GOT3 (cell line): ENCODE measurements around the gene CELF2.

Experiments
- DNase-seq: peaks from one replicate; lab custom pipeline; 2025; ENCODE audit warnings: mixed read lengths; lab: John Stamatoyannopoulos, UW

The CELF2 gene

DNA sequence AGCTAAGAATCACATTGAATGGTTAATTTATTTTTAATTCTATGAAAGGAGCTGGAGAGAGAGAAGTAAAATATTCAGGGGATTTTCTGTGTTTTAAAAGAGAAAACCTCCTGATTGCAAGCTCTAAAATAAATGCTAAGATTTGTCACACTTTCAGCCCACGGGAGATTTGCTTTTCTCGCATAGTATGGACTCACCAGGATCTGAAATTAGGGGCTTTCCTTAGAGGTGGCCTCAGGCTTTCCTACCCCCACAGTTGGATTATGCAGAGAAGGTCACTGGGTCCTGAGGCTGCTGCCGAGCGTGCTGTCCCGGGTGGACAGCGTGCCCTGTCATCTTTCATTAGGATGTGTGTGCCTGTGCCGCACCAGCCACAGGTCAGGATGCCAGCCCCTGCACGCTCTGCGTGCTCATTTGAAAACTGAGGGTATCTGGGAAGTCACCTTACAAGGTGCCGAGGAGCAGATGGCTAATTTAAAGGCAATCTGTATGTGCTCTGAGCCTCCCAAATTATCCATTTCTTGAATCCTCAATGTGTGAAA lies 258.8 kb downstream of the CELF2 start:
- no peak for DNase-seq

DNA sequence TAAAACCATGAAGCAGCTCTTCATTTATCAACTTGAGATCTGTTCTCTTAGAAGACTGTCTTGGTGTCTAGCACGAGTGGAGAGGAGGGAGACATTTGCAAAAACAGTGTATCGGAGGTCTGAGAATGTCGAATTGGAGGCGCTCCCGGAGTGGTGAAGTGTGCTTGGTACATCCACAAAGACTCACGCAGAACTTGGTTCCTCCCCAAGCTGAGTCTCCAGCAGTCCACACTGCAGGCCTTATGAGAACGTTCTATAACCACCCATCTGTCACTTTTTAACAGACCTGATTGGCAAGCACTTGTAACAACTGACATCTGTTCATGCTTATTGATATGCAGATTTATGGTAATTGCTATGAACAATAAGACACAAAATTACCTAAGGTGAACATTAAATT lies 261.6 kb downstream of the CELF2 start:
- DNase-seq: no peak

DNA sequence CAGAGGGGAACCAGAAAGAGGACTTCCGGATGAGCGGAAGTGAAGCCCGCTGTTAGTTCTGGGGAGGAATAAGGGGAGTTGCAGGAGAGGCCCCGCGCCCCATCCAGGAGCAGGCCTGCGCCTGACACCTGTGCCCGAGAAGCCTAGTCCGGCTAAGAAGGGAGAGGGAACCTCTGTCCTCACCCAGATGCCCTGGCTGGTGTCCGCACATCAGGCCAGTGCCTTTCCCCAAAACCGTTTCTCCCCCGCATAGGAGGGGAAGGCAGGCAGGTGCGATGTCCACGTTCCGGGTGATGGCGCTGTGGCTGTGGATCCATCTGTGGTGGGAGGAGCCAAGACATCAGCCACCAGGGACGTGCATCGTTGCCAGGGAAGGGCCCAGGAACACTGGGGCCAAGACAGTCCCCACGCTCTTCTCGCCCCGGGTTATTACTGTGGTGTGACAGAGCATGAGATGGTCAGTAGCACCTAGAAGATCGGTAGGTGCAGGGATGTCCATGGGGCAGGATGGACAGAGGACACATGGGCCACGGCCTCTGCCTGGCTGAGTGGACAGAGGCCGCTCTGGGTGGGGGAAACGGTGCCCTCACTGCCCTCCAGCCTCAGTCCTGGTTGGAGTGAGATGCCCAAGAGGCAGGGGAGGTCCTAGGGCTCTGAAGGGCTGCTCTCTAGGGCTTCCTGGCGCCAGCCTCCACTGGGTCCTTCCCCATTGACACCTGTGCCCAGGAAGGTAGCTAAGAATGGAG lies 262.7 kb downstream of the CELF2 start:
- no peak for DNase-seq

DNA sequence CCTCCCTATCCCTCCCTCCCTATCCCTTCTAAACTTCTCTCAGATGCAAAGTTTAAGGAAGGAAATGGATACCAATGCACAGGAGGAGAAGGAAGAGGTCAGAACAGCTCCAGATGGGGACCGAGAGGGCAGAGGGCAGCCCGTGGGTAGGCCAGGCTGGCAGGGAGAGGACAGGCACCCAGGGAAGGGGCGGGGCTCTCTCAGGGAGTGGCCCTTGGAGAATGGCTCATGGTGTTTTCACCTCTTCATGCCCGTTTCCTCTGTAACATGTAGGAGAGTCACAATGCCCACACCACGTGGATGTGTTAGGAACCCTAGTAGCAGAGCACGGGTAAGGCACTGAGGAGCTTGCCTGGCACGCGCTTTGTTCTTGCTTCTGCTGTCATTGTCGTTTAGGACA lies 264.5 kb downstream of the CELF2 start:
- DNase-seq: no peak

DNA sequence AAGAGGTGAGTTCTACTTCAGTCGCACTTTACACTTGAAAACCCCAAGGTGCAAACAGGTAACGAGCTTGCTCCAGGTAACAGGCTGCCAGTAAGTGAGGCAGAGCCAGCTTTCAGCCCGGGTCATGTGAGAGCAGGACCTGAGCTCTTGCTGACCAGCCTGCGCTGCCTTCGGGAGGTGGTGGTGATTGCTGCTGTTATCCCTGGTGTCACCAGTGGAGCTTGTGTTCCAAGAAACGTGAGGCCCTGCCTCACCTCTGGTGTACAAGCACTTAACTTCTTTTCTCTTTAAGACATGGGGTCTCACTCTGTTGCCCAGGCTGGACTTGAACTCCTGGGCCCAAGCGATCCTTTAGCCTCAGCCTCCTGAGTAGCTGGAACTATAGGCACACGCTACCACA lies 265.0 kb downstream of the CELF2 start:
- DNase-seq: no peak

DNA sequence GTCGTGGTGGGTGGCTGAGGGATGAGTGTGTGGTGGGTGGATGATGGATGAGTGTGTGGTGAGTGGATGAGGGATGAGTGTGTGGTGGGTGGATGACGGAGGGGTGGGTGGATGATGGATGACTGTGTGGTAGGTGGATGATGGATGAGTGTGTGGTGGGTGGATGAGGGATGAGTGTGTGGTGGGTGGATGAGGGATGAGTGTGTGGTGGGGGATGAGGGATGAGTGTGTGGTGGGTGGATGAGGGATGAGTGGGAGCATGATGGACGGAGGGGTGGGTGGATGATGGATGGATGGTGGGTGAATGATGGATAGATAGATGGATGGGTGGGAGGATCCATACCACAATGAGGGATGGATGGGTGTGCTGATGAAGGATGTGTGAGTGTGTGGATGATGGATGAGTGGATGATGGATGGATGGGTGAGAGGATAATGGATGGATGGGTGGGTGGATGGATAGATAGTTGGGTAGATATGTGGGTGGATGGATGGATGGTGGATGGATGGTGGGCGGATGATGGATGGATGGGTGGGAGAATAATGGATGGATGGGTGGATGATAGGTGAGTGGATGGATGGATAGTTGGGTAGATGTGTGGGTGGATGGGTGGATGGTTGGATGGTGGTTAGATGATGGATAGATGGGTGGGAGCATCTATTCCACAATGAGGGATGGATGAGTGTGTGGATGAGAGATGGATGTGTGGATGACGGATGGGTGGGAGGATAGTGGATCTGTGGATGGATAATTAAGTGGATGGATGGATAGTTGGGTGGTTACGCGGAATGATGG lies 266.8 kb downstream of the CELF2 start:
- no peak for DNase-seq

DNA sequence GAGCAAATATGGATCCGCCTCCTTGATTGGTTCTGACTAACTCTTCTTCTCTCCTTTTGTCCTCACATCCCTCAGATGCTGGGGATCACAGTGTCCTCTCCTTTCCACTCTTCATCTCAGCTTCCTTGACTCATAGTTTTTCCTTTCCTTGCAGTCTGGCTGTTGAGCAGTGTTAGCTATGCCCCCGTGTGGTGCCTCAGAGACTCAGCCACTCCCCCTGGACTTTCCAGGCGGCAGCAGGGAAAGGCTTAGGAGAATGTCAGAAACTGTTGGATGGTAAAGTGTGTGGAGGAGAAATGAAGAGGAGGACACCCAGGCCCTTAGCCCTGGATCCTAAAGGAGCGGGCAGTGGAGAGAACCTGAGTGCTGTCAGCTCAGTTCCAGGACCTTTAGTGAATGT lies 267.5 kb downstream of the CELF2 start:
- no peak for DNase-seq

DNA sequence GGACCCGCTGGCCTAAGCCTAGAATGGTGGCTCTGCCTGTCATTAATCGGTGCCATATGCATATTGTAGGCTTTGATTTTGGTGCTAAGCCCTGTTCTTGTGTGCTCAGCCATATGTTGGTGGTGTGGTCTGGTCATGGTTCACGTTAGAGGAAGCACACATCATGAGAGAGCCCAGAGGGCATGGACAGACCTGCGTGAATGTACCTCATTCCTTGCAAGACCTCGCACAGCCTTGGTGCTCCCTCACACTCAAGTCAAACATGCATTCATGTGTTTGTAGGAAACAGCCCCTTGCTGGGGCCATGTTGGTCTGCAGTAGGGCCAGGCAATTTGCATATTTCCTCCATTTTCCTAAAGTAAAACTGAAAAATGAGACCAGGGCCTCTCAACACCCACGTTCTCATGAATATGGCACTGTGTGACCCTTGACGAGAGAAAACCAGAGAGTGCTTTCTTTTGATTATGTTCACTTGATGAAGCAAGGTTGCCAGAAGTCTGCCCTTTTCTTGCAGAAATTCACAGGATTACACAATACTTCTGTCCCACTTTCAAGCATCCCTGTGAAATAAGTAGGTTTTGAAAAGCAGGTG lies 268.7 kb downstream of the CELF2 start:
- DNase-seq: no peak

DNA sequence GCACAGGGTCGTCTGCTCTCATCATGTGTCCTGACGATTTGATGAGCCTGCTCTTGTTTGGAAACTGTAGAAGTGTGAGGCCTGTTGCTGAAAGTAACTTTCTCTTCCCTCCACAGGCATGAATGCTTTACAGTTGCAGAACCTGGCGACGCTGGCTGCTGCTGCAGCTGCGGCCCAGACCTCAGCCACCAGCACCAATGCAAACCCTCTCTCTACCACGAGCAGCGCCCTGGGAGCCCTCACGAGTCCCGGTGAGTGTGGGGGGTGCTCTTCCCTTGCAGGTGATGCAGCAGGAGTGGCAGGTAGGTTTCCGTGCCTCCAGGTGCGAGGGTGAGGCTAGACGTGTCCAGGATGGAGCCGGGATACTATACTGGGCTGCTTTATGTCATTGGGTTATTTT lies 270.6 kb downstream of the CELF2 start:
- no peak for DNase-seq

DNA sequence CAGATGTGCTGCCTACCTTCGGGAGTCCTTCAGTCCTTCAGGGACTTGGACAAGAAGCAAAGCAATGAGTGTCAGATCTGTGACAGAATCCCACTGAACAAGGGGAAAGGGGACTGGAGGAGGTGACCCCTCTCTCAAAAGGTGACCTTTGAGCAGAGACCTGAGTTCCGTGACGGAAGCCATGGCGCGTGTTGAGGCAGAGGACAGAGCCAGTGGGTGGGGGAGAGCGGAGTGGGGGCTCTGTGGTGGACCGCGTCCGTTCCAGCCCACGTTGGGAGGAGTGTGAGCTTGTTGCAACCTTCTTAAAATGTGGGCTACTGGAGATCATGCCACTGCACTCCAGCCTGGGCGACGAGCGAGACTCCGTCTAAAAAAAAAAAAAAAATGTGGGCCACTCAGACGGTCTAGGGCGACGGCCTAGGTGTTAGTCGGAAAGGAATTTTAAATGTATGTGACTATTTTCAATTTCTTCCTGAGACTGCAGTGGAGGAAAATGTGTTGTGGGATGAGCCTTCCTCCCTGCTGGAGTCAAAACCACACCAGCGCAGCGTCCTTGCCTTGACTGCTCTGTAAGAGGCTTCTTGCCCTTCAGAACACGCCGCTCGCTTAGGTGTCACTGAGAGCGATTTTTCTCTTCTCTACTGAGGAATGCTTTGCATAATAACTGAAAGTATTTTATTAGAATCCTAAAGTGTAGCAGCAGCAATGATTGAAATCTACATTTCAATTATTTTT lies 272.7 kb downstream of the CELF2 start:
- DNase-seq: no peak

DNA sequence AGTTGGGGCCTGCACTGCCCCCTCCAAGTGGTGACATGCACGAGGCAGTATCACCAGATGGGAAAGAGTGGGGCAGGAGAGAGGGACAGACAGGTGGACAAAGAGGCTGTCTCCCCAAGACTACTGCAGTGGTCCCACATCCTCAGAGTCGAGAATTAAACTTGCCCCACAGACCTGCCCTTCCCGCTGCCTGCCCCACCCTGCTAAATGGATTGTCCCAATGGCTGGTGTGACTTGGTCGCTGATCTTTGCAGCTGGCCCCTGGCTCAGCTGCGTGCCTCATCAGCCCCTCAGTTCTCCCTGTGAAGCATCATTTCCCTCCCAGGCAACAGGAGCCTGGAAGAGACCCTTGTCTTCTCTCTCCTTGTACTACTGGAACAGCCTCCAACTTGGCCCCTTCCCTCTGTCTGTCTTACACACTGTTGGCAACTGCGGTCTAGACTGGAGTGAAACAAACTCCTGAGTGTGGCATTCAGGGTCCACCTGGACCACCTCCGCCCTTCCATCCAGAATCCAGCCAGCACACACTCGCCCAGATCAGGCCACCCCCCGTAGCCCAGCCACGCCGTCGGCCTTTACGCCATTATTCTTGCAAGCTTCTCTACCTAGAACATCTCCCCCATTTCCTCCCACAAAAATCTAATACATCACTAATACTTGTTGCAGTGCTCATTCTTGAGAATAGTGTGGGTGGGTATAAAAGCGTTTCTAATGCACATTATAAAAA lies 275.1 kb downstream of the CELF2 start:
- no peak for DNase-seq

DNA sequence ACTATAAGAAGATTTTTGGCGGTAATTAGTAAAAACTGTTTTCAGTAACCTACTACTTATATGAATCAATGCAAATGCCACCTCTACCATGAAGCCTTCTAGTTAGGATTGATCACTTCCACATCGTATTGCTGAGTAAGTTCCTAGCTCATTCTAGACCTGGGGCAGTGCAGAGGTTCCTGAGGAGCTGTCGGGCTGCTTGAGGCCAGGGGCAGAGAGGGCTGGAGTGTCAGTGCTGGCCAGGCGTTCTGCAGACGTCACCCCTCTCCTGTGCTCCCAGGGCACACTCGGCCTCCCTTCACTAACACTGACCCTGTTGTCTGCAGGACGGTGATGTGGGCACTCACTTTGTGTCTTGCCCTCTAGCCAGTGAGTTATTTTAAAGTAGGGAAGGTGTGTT lies 275.7 kb downstream of the CELF2 start:
- no peak for DNase-seq

DNA sequence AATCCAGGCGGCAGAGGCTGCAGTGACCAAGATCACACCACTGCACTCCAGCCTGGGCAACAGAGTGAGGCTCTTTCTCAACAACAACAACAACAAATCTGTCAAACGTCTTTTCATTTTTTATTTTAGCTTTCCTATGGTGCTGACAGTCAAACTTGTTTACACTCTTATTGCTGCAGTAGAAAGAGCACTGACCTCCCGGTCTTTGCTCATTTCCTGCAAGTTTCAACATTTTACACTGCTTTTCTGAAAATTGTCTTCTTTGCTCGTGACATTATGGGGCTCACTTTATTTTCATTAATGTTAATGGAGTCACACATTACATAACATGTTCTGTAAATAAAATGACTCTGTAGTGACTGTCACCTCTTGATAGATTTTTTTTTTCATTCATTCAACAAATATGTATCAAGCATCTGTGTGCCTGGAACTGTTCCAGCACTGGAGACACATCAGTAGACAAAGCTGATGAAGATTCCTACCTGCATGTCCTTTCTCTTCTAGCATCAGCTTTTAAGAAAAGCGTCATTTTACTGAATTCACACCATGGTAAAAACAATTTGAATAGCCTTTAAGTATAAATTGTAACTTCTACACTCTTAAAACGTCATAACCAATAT lies 277.3 kb downstream of the CELF2 start:
- DNase-seq: no peak

DNA sequence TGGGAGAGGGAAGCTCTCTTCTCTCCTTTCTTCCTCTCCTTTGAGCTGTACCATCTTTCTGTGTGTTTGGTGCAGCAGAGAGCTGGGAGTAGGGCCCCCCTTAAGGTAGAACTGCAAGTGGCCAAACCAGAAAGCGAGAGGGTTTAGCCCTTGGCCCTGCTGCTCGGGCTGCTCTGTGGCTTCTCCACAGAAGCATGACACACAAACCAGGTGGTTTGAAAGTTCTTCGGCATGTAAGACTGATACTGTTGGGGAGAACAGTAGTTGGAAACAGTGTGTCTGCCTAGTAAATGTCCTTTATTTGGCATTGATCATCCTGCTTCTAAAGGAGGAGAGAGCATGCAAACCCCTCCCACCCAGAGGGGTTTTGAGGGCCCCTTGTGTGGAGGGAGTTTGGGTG lies 277.8 kb downstream of the CELF2 start:
- no peak for DNase-seq

DNA sequence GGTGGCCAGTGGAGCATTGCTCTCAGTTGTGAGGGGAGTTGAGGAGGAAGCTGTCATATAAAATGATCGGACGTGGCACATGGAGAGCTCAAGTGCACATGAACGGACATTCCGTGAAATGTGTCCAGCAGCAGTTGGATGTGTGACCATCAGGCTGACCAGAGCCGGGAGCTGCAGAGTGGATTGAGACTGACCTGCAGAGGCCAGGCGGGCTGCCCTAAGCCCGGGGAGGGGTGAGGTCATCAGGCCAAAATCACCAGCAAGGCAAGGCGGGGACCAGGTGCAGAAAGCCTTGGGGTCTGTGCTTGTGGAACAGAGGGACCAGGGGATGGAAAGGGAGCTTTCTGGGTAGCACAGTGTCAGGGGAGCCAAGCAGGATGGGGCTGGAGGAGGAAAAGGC lies 279.5 kb downstream of the CELF2 start:
- DNase-seq: no peak

DNA sequence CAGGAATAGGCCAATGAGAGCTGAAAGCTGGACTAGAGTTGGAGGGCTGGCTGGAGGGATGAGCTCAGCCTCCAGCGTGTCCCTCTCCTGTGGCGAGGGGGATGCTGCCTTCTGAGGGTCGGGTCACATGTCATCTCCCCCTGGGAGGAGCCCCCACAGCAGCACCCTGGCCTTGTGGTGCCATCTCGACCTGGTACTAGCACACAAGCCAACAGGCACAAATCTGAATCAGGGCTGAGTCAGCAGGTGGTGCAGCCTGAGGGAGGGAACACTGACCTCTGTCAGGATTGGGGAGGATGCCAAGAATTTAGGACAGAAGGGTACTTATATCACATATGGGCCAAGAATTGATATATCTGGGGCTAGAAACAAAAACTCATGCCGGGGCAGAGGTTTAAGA lies 280.4 kb downstream of the CELF2 start:
- no peak for DNase-seq

DNA sequence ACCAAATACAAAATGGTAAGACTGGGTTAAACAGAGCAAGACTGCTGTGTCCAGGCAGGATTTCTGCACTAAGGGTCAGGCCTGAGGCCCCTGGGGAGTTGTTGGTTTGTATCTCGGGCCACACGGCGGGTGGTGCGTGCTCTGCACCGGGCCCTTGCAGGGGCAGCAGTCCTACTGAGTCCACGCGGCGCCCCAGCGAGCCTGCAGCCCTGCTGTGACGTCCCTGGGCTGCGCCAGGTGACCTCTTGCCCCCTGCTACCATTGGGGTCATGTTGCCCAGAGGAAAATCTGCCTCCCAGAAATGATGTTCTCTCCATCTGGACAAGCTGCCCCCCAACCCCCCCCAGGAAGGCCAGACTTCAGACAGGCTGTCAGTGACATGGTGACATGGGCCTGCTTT lies 281.5 kb downstream of the CELF2 start:
- DNase-seq: no peak

DNA sequence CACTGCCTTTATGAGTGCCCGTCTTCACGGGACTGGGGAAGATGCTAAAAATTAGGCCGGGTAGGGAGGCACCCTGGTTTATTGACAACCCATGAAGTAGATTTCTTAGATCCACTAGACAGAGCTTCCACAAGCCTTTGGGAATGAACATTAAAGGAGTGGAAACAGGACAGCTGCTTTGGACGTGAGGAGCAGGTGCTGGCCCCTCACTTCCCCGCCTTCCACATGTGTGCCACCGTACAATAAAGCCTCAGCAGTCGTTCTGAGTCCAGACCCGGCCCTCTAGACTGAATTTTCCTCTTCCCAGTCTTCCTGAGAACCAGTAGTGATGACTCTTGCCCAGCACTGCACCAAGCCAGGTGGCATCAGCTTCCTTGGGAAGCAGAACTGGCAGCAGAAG lies 282.4 kb downstream of the CELF2 start:
- no peak for DNase-seq

DNA sequence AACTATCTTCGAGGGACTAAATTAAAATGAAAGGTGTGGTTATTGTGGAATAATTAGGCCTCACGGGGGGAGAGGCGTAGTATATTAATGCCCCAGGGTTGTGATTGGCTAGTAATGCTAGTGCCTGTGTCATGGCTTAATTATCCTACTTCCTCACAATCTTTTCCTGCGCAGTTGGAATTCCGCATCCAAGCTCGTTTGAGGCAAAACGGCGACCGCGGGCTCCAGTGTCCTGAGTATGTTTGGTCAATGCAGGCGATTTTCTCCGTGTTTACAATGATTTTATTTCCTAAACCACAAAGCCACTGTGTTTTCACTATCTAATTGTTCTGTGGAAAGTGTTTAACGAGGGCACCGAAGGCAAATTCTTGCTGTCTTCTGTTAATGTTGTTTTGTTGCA lies 282.9 kb downstream of the CELF2 start:
- no peak for DNase-seq

DNA sequence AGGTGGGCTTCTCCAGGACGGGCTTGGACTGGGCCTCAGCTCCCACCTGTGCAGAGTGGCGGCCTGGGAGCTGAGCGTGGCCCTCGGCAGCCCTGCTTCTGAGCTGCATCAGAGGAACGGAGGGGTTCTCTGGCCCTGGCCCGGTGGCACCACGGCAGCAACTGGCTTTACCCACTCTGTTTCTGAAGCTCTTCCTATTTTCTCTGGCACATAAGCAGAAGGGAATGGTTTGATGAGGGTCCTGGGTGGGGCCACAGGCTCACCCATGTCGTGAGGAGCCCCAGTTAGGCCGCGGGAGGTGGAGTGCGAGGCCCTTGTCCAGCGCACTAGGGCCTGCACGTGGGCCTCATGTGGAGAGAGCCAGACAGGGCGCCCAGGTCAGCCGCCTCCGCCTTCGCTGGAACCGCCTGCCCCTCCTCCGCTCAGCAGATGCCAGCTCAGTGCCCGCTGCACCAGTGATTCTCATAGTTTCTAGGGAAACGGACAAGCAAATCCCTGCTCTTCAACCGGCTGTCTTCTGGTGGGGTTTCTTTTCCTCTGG lies 284.0 kb downstream of the CELF2 start:
- no peak for DNase-seq

DNA sequence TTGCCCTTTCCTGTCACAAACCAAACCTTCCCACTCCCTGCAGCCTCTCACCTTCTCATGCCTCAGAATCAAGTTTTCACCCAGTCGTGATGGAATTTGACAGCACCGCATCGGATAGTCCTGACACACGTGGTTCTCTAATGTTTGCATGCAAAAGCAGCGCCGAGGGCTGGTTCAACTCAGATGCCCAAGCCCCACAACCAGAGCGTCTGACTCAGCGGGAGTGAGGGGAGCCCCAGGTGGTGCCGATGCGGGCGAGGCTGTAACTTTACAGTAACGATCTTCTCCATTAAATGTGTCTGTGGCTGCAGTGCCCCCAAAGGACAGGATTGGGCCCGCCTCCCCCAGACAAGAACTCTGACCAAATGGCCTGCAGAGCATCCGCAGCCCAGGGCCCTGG lies 284.5 kb downstream of the CELF2 start:
- no peak for DNase-seq
